ENCODE results near the gene RGS8. TPM values are rescaled to one million over a fixed set of nuclear protein-coding genes. Genes with fewer than 3 reads are reported as not detected.

Gene RGS8
- polyA plus RNA-seq, 3 donors, result 0.03 to 0.04 (median 0.03) TPM

- DNase-seq (ENCODE audit: low read depth in 3 of 3, low spot score in 2 of 3), result no peak
Measured at GRCh38 chr1:182674346-182675246, 9.8 kb downstream of the RGS8 start.

DNA sequence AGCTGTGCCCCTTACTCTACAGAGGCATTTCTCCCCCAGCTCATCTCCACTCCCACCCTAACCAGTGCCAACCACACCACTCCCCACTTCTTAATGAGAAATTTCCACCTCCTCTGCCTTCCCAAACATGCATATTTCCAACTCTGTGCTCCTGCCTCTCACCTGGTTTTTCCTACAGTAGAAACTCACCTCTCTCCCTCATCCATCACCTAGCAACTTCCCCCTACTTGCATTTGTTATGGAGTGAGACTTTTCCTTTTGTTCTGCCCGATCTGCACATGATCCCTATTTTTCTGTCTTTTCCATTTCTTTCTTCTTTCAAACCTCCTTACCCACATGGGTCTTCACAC is 11.9 kb downstream of the RGS8 start:
- no peak for DNase-seq (ENCODE audit: low read depth in 3 of 3, low spot score in 2 of 3)

- no peak for DNase-seq (ENCODE audit: low read depth in 3 of 3, low spot score in 2 of 3)
Measured at GRCh38 chr1:182671750-182672486, 12.5 kb downstream of the RGS8 start.

GRCh38 chr1:182670032-182670749 is 14.2 kb downstream of the RGS8 start:
- no peak for DNase-seq (ENCODE audit: low read depth in 3 of 3, low spot score in 2 of 3)

GRCh38 chr1:182669266-182669665 is 15.1 kb downstream of the RGS8 start:
- no peak for DNase-seq (ENCODE audit: low read depth in 3 of 3, low spot score in 2 of 3)

GRCh38 chr1:182668521-182669054 is 15.8 kb downstream of the RGS8 start:
- no peak for DNase-seq (ENCODE audit: low read depth in 3 of 3, low spot score in 2 of 3)

- no peak for DNase-seq (ENCODE audit: low read depth in 3 of 3, low spot score in 2 of 3)
Measured at GRCh38 chr1:182667848-182668505, 16.4 kb downstream of the RGS8 start.

DNA sequence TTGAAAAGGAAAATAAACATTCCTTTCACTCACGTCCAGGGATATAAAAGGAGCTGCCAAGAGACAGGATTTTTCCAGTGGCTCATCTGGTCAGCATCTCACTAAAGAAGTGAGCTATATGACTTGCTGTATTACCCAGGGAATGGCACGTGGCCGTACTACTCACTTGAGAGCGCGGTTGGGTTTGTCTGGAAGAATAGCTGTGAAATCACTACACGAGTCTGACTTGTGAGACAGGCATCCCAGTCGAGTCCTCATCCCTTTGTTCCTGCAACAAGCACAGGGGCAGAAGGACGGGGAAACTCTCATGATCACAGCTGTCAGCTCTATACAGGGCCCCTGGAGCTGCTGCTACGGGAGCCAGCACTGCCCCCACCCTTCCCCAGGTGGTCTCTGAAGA is 17.7 kb downstream of the RGS8 start:
- no peak for DNase-seq (ENCODE audit: low read depth in 3 of 3, low spot score in 2 of 3)

- no peak for DNase-seq (ENCODE audit: low read depth in 3 of 3, low spot score in 2 of 3)
Measured at GRCh38 chr1:182664296-182664695, 20.1 kb downstream of the RGS8 start.

DNA sequence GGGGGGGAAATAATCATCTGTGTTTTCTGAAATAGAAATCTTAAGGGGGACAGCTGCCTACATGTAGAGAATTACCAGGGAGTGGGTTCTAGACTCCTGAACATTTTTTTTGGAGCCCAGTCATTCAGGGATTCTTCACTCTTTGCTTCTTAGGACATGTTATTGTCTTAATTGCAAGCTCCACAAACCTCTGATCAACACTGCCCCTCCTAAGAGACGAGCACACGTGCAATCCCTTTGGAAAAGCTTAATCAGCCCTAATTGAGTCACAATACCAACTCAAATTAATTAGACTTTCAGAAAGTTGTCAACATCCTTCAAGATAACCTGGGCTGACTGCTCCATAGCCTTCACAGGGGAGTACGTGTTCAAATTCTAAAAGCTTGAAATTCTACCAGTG is 21.4 kb downstream of the RGS8 start:
- no peak for DNase-seq (ENCODE audit: low read depth in 3 of 3, low spot score in 2 of 3)

- no peak for DNase-seq (ENCODE audit: low read depth in 3 of 3, low spot score in 2 of 3)
Measured at GRCh38 chr1:182662121-182662890, 22.1 kb downstream of the RGS8 start.

DNA sequence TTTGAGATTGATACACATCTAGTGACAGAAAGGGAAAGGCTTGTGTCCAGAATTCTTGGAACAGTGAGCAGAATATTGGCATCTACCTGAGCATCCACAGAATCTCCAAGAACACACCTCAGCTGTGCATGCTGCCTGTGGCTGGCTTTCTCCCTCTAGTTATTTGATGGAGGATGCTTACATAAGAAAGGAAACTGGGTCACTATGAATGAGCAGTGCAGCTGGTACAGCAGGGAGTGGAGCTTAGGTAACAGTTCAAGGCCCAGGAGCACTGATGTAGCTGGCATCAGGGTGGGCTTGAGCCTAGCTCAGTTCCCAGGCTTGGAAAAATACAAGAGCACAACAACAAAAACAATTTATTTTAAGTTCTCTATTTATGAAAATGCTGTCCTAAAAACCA is 26.3 kb downstream of the RGS8 start:
- no peak for DNase-seq (ENCODE audit: low read depth in 3 of 3, low spot score in 2 of 3)

DNA sequence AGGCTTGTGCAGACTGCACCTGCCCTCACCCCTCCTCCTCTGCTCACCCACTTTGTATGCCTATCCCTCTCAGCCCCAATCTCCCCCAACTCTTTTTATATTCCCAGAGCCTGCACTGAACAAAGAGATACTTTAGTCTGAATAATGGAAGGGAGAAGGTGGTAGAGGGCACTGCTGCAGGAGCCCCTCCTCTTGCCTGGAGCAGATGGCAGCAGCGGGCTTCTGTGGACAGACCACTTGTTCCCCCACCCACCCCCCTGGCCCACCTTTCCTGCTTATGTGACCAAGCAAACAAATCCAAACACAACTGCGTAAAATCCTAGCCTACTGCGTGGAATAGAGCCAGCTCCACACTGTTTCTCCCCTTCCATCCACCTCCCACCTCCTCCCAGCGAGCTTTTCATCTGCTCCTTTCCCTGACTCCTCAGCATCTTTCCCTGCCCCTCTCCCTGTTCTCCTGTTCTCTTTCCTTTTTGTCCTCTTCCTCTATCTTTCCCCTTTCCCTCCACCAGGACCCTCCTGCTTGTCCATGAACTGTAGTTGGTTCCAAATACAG is 27.5 kb downstream of the RGS8 start:
- DNase-seq (ENCODE audit: low read depth in 3 of 3, low spot score in 2 of 3), result no peak

DNA sequence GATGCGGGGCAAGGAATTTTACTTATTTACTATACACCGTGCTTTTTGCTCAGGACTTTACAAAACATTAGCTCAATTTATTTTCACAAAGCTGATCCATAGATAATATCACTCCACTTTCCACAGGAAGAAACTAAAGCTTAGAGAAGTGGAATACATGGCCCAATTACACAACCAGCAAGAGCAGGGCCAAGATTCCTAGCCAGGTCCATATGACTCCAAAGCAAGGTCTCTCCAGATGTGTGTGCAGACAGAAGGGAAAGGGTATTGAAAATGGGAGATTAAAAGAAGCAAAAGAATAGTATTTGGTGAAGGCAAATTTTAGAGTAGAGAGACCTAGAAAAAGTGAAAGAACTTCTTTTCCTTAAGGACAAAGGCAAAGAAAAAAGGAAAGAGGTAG is 30.4 kb downstream of the RGS8 start:
- DNase-seq (ENCODE audit: low read depth in 3 of 3, low spot score in 2 of 3), result no peak

DNA sequence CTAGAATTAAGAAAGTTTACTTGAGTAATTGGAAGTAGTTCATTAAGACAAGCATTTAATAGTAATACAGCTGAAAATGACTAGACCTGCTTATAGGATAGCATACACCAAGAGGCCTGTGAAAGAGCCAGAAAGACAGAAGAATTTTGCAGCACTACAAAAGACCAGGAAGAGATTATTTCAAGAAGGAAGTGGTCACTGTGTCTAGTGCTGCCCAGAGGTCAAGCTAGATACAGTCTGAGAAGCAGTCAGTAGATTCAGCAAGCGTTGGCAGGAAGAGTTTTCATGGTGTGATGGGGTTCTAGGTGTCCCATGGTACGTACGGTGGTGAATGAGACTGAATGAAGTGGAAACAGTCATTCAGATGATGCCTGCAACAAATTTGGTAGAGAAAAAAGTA is 31.5 kb downstream of the RGS8 start:
- DNase-seq (ENCODE audit: low read depth in 3 of 3, low spot score in 2 of 3), result no peak

DNA sequence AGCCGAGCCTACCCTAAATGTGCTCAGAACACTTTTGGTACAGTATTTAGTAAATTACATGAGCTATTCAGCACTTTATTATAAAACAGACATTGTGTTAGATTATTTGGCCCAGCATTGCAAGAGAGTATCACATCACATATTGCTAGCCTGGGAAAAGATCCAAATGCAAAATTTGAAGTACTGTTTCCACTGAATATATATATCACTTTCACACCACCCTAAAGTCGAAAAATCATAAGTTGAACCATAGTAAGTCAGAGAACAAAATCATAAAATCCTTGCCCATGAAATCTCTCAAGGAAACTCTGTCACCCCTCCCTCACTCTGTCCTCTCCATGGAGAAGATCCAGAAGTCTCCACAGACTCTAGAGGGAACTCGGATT is 33.1 kb downstream of the RGS8 start:
- DNase-seq (ENCODE audit: low read depth in 3 of 3, low spot score in 2 of 3), result no peak

- DNase-seq (ENCODE audit: low read depth in 3 of 3, low spot score in 2 of 3), result no peak
Measured at GRCh38 chr1:182650678-182651338, 33.6 kb downstream of the RGS8 start.

DNA sequence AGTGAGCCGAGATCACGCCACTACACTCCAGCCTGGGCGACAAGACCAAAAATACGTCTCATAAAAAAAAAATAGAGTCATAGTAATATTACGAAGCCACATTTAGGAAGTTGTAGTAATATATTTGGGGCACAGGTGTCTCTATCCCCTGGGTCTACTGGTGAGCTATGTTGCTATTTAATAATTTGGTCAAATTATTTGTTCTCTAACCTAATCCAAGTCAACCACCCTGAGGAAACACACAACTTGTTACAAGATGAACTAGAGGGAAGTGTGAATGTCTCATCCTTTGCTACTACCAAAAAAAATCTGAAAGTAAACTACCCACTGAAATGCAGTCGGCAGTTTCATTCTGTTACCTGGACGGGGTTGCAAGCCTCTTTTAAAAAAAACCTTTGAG is 35.3 kb downstream of the RGS8 start:
- DNase-seq (ENCODE audit: low read depth in 3 of 3, low spot score in 2 of 3), result no peak

DNA sequence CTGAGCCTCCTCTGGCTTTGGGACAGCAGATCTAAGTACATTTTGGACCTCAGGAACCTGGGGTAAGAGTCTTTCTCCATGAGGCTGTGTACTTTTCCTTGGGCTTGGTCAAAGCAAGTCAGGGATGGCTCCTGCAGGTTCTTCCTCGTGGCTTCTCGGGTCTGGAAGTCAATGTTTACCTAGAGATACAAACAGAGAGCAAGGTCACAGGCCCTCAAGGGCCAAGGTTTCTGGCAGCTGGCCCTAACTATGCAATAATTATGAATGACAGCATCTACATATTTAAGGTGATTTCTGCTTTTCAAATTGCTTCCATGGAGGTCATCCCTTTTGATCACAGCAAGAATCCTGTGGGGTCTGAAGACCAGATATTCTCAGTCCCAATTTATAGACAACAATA is 37.6 kb downstream of the RGS8 start:
- DNase-seq (ENCODE audit: low read depth in 3 of 3, low spot score in 2 of 3), result no peak

Data from right renal cortex interstitium (tissue), 3 donors.